Epidermal melanocyte (primary cell): Measurements from ENCODE around the gene DEPP1.
A peak's percentile ranks its signal among the peaks of the same experiment; 100 is the strongest.

Experiments
- DNase-seq: peaks from one replicate; pipeline ENCODE4 v3.0.0; 2011; ENCODE audit warnings: low spot score; ENCODE audit not compliant: insufficient read length

Gene DEPP1

DNA sequence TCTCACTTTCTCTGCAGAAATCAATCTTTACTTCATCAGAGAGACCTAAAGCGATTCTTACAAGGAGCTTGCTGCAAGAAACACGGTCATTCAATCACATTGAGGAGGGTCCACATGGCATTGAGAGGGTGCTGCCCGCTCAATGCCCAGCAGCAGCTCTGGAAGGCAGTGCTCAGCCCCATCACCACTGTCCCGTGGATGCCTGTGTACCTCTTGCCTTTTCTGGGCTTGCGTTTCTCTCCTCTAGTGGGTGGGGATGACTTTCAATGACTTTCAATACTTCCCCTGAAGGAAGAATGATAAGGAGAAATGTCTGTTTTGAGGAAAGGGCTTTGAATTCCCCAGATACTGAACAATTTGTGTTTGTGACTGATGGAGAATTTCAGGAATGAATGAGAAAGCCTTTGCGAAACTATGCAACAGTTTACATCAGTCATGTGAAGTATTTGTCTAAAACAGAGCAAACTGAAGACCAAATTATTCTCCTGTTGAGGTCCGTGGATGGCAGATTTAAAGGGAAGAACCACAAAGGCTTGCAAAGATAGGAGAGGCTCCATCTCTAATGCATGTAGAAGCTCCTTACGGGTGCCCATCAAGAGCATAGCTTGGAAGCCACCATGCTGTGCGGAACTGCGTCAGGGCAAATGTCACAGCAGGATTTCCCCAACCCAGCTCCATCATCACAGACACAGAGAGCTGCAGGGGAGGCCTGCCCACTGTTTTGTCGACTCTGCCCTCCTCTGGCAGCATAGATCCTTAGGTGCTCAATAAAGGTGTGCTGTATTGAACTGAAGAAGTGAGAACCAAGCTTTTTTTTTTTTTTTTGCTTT, 15.5 kb upstream of the DEPP1 start:
- DNase-seq: no peak

DNA sequence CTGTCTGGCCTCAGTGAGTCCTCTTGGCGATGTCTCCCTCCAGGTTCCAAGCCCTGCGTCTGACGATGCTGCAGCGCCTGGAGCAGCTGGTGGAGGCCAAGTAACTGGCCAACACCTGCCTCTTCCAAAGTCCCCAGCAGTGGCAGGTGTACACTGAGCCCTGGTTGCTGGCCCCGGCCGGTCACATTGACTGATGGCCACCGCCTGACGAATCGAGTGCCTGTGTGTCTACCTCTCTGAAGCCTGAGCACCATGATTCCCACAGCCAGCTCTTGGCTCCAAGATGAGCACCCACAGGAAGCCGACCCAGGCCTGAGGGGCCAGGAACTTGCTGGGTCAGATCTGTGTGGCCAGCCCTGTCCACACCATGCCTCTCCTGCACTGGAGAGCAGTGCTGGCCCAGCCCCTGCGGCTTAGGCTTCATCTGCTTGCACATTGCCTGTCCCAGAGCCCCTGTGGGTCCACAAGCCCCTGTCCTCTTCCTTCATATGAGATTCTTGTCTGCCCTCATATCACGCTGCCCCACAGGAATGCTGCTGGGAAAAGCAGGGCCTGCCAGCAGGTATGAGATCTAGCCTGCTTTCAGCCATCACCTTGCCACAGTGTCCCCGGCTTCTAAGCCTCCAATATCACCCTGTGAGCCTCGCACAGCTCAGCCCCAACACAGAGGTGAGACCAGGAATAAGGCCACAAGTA, 14.8 kb upstream of the DEPP1 start:
- no peak for DNase-seq

DNA sequence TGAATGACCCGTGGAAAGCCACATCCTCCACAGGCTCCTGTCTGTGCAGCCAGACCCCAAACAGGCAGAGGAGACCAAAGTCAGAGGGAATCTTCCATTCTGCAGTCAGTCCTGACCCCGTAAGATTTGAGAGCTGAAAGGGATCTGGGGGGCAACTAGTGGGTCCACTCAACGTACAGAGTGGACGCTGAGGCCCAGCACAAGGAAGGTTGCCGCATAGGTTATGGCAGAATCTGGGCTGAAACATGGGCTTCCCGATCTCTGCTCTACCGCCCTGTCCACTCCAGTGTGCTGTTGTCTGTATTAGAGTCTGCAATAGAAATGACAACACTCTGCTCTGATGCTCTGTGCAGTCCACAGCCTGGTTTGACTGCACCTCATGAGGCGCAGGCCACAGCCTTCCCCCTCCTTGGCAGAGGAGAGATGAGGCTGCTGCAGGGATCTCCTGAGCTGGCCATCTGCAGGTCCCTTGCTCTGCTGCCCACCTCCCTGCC, 14.2 kb upstream of the DEPP1 start:
- no peak for DNase-seq

DNA sequence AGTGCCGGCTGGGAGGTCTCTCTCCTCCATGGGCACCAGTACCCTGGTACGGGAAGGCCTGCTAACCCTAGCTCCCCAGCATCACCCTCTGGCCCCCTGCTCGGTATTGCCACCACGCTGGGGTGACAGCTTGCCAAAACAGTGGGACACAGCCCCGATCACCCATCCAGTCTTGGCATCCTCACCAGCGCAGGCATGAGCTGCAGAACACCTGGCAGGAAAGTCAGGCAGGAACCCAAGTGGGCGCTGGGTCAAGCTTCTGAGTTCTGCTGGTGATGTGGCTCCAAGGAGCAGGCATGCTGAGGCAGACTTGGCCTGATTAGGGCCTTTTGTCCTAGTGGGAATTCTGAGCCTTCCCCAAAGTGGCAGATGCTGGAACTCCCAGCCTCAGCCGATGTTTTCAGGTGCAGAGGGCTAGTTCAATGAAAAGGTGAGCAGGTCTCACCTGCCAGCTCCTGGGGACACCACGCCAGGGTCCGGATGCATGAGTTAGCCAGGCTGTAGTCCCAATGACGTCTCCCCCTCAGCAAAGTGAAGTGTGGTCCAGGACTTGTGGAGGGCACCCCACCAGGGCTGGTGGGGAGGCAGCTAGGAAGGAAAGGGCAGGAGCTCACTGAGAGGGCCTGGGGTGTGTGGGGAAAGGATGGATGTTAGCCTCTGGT, 13.6 kb upstream of the DEPP1 start:
- no peak for DNase-seq

DNA sequence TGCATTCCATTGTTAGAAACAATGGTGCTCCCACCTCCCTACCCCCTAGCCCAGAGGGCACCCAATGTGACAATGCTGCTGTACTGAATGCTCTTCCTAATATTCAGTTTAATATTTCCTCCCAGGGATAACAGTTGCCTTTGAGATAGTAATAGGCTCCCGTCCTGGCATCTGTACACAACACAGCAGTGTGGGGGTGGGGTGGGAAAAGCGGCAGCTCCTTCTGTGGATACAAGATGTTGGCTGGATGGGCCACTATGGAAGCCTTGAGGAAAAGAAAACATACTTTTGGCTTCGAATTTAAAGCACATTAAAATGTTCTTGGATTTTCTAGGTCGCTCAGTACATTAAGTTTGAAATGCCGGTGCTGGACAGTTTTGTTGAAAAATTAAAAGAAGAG, 13.0 kb upstream of the DEPP1 start:
- DNase-seq: no peak

DNA sequence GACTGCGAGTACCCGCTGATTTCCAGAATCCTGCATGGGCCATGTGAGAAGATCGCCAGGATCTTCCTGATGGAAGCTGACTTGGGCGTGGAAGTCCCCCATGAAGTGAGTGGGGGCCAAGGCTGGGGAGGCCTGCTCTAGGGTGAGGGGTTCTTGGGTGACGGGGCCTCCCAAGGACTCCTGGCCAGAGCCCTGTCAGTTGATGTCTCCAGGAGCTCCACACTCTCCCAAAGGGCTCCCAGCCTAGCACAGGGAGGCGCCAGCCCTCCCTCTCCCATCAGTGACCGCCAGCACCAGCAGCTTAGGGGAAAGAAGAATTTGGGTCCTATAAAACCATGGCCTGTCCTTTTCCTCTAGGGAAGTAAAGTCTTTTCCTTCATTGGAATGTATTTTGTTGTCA, 12.4 kb upstream of the DEPP1 start:
- DNase-seq: no peak

DNA sequence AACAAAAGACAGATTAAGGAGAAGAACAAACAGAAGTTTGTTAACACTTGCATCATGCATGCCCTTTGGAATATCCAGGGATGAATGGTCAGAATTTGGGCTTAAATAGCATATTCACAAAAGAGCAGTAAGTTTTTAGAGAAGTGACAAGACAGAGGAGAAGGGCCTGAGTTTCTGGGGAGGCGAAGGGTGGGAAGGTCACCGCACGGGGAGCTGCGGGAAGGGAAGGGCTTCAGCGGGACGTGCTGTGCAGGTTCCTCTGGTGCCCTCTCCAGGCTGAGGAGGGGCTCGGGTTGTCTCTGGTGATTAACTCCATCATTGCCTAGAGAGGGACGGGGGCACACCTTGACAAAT, 11.7 kb upstream of the DEPP1 start:
- no peak for DNase-seq

DNA sequence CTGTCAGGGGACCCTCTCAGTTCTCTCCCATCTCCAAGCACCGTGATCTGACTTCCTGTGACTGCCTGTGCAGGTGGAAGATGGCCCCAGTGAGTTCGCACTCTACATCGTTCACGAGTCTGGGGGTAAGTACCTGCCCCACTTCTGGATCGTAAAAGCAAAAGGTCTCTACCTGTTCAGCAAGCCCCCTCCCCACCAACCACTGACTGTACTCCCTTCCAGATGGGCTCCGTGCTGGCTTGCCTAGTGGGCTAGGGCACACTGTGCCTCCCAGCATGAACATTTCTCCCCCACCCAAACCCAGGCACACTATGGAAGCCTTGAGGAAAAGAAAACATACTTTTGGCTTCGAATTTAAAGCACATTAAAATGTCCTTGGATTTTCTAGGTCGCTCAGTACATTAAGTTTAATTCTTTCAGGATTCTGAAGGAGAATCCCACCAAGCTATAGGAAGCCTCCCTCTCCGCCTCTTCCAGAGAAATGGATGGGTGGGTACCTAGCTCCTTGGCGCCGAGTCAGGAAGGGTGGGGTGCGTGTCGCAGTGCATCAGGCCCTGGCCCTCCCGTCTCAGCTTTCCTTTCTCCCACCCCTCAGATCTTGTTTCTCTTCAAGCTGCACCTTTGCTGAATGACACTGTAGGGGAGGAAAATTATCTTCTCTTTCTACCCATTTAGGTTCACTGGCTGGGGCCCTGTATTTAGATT, 11.1 kb upstream of the DEPP1 start:
- no peak for DNase-seq

DNA sequence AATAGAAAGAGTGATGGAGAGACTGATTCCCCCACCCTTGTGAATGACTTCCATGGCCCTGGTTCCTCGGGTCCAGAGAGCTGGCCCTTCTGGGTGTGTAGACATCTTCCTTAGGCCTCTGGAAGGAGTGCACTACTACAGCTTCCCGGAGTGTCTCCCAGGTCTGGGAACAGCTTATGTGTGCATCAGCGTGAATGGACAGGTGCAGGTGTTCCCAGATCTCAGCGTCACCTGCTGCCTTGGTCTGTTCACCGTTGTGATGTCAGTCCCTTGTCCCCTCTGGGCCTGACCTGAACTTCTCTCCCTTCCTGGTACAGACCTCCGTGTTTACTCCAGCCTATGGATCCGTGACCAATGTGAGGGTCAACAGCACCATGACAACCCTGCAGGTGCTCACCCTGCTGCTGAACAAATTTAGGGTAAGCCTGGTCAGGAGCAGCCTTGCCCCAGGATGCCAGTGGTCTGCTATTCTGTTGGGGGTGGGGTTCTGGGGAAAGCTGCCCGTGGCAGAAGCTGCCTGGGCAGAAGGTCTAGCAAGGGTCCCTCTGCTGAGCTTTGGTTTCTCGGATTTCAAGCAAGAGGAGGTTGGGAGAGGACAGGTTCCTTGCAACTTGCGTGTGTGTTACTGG, 10.5 kb upstream of the DEPP1 start:
- DNase-seq: no peak

DNA sequence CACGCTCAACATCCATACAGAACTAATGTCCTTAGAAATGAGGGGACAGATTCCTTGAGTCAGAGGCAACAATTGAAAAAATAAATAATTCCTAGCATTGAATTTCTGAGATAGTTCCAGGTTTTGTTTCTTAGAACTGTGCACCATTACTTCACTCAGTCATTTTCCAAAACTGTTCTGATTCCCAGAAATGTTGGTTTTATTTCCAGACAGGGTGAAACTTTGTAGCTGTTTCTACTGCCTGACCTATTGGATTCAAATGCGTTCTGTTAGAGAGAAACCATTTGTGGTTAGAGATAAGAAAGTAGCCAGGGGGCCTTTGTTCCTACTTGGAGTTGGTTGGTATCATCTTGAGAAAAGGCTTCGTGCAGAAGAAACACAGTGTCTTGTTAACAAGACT, 8.1 kb upstream of the DEPP1 start:
- DNase-seq: no peak

DNA sequence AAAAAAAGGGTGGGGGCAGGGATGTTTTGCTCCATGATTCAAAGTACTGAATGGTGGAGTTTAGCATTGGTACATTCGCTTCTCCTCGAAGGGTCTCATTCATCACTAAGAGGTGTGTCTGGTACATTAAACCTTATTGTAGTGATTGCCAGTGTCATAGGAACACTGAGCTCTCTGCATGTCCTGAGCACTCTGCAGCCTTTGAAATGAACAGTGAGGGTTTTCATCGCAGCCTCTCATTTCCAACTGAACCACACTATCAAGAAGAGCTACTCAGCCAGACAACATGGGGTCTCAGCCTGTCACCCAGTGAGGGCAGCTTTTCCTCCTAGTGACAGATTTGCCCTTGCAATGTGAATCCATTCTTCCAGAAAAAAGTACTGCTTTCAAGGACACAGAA, 7.6 kb upstream of the DEPP1 start:
- DNase-seq: no peak

DNA sequence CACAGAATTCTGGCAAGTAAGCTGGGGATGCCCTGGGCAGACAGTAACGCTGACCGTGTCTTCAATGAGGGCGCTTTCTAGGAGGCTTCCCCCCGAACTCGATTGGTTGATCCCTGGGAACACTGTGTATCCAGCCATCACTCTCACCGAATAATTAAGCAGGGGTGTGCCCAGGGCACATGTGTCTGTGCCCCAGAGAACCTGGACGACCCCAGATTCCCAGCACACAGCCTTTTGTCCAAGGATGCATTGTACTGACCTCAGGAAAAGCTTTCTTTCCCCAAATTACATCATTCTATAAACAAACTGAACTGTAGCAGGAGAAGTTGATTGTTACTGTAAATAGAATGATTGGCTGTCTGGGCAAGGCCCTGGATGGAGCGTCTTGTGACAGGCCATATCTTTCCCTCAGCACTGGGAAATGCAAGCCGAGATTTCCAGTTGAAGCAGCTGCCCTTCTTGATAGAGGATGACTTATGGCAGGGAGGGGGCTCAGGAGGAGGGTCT, 6.6 kb upstream of the DEPP1 start:
- no peak for DNase-seq

DNA sequence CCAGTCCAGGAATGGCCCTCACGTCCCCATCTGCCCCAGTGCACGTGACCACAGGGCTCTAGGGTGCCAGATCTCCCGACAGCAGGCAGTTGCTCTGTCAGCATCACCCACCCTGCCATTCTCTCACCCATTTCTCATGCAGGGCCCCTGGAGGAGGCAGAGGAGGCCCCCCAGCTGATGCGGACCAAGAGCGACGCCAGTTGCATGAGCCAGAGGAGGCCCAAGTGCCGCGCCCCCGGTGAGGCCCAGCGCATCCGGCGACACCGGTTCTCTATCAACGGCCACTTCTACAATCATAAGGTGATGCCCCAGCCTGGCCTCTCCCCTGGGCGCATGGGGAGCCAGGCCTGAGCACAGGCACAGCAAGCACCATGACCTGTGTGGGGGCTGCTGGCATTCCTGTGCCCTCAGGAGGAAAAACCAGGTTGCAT, 6.1 kb upstream of the DEPP1 start:
- DNase-seq: no peak

DNA sequence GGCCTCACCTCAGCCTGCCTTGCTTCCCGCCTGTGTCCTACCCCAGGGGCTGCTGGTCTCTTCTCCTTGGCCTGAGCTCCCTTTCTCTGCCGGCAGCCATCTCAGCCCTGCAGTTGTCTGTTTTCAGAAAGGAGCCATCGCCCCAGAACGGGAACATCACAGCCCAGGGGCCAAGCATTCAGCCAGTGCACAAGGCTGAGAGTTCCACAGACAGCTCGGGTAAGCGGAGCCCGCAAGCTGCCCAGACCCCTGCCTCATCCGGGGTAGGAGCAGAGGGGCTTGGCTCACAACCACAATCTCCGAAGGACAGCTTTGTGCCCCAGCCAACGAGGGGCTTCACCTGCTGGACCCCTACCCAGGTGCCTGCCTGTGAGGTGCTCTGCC, 5.3 kb upstream of the DEPP1 start:
- DNase-seq: no peak

DNA sequence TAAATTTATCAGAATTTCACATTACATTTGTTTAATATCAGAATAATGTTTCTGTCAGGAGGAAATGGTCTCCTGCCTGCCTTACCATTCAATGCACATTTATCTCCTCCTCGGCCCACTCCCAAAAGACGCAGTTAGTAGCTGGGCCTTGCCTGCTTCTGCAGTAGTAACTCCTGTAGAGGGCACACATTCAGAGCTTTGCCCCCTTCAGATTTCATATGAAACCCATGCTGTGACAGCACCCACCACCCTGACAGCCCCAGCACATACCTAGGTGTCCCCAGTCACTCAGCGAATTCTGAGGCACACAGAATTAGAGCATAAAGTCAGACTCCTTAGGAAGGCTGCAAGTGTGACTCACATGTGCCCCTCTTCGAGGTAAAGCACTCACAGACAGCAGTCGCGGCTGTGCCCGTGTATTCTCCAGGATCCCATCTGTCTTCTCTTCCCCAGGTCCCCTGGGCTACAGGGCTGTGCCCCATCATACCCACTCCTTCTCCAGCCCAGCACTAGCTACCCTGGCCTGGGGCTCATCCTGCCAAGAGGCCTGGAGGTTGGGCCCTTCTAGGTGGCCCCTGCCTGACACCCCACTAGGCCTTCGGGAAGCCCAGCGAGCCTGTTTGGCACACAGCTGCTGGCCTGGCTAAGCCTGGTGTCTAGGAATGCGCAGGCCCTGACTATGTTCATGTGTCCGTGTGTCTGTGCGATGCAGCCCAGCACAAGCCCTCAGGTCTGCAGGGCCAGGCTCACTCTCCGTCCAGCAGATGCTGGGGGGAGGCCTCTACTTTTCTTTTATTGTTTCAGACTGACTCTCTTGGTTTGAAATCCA, 4.7 kb upstream of the DEPP1 start:
- DNase-seq: no peak

DNA sequence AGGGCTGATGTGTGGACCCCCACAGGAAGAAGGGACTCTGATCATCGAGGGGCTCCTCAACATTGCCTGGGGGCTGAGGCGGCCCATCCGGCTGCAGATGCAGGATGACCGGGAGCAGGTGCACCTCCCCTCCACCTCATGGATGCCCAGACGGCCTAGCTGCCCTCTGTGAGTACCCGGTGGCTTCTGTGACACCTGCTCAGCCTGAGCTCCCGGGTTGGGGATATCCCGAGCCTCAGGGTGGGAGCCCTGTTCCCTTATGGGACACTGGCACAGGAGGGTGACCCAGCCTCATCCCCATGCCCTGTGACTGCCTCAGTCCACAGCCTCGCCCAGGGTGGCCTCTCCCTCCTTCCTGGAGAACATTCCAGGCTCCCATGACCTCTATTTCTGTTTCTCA, 3.9 kb upstream of the DEPP1 start:
- DNase-seq: no peak

DNA sequence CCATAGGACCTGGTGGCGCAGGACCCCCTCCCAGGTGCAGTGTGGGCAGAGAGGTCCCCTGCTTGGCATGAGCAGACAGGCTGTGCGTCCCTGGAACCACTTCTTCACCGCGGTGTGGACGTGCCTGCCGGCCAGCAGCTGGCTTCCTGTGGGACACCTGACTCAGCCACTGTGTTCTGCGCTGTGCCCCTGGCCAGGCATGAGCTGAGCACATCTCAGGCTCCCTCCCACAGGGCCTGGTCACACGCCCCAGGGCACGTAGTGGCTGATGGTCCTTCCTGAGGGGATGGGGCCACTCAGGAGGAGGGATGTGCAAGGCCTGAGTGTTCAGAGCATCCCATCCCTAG, 3.5 kb upstream of the DEPP1 start:
- DNase-seq: no peak

DNA sequence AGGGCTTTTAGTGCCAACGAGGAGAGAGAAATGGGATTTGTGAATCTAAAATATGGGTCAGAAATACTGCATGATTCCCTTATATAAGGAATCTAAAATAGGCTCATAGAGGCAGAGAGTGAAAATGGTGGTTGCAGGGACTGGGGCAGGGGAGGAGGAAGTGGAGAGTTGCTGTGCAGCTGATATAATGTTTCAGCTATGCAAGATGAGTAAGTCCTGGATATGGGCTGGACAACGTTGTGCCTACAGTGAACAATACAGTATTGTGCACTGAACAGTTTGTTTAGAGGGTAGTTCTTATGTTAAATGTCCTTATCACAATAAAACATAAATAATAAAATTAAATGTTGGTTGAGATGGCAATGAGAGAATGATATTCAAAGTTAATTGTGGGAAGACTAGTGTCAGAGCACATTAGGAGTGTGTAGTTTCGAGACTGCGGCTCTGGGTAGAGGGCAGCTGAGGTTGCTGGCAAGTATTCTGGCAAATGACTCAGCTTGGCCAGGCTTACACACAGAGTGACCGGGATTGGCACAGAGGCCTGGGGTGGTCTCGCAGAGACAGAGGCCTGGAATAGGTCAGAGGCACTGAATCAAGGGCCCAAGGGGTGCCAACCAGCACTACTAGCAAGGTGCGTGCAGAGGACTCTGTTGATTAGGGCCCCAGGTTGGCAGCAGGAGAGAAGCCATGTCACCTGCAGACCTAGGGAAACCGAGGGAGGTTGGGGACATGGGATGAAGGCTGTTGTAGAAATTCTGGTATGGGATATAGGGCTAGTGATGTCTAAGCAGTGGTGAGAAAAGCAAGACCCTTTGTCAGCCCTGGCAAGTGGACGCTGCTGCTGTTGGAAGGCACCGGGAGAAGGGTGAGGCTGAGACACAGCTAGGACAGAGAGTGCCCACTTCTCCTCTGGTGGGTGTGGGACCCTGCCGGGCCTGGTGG, 2.8 kb upstream of the DEPP1 start:
- peak; percentile 64 for DNase-seq
